Natural killer cell (primary cell): ENCODE measurements around the gene TIMM10B. TPM values are rescaled to one million over a fixed set of nuclear protein-coding genes. Genes with fewer than 3 reads are reported as not detected.

Experiments used
- ATAC-seq, 3 donors: fragments of 150-1000 bp in 2 of 3; fragments of 200-7000 bp in 1 of 3; cut with Tn5 transposase; 1 replicate in 1 of 3; 2 replicates in 2 of 3; pipeline ENCODE4 v1.10.0; 2021; ENCODE audit warnings: mild to moderate bottlenecking in 2 of 3, moderate library complexity in 2 of 3
- DNase-seq, 2 donors: peaks; one replicate each; pipeline versions ENCODE4 v3.0.0 to v3.0.0-alpha.2; 2013 to 2021; ENCODE audit warnings: mixed read lengths in 1 of 2
- H3K27ac ChIP-seq: one replicate; pipeline ENCODE4 v1.5.1; 2013; ENCODE audit warnings: mild to moderate bottlenecking, low read length
- H3K27me3 ChIP-seq: one replicate; pipeline ENCODE4 v1.6.1; 2013; ENCODE audit warnings: low read length; ENCODE audit not compliant: control insufficient read depth, insufficient read depth
- H3K36me3 ChIP-seq: one replicate; pipeline ENCODE4 v1.6.1; 2013; ENCODE audit warnings: low read length; ENCODE audit not compliant: control insufficient read depth, insufficient read depth
- H3K4me1 ChIP-seq: one replicate; pipeline ENCODE4 v1.6.1; 2013; ENCODE audit warnings: low read length; ENCODE audit not compliant: control insufficient read depth, insufficient read depth
- H3K4me3 ChIP-seq: one replicate; pipeline ENCODE4 v1.5.1; 2013; ENCODE audit warnings: low read length
- H3K9me3 ChIP-seq: one replicate; pipeline ENCODE4 v1.6.1; 2013; ENCODE audit warnings: low read length; ENCODE audit not compliant: control insufficient read depth, insufficient read depth
- H3K27ac Mint-ChIP-seq, 2 donors: one replicate each; pipeline ENCODE4 v1.8.0; 2022; ENCODE audit warnings: mild to moderate bottlenecking in 2 of 2, mixed read lengths in 2 of 2, moderate library complexity in 1 of 2
- H3K27me3 Mint-ChIP-seq, 2 donors: one replicate each; pipeline ENCODE4 v1.8.0; 2022; ENCODE audit warnings: low read depth in 2 of 2, mixed read lengths in 2 of 2
- H3K36me3 Mint-ChIP-seq: one replicate; pipeline ENCODE4 v1.8.0; 2022; ENCODE audit warnings: mixed read lengths
- H3K4me1 Mint-ChIP-seq, 2 donors: one replicate each; pipeline ENCODE4 v1.8.0; 2022; ENCODE audit warnings: mixed read lengths in 2 of 2
- H3K4me3 Mint-ChIP-seq: one replicate; pipeline ENCODE4 v1.8.0; 2022; ENCODE audit warnings: mild to moderate bottlenecking, moderate library complexity, mixed read lengths
- H3K9me3 Mint-ChIP-seq, 2 donors: one replicate each; pipeline ENCODE4 v1.8.0; 2022; ENCODE audit warnings: mixed read lengths in 2 of 2
- CTCF ChIP-seq: fragments of 200-600 bp; IDR thresholded peaks from one replicate; pipeline ENCODE4 v1.8.0; 2022; ENCODE audit warnings: antibody characterized with exemption
- WGBS: methylation state at CpG from one replicate; pipeline ENCODE4 v1.1.7; 2013; ENCODE audit warnings: missing lambda C conversion rate; ENCODE audit not compliant: insufficient coverage; 5-methylcytosine and 5-hydroxymethylcytosine counted together
- intact Hi-C: fragments of 100-400 bp; cut with micrococcal nuclease; formaldehyde crosslinking; loops from one replicate; pipeline ENCODE4 v1.14.2; 2022
- total RNA-seq, 4 donors: library from RNA; stranded (reverse); fragments of 120-200 nt in 1 of 4; gene quantifications; one replicate each; pipeline versions ENCODE4 v1.2.3 to v1.2.4, GENCODE V29; 2013 to 2022

TIMM10B gene
- total RNA-seq, 3 donors from 2014 or later (not counting 1 experiment from before 2014, with no cell fraction given), result 69.6 to 92.8 (median 71.4) TPM

DNA sequence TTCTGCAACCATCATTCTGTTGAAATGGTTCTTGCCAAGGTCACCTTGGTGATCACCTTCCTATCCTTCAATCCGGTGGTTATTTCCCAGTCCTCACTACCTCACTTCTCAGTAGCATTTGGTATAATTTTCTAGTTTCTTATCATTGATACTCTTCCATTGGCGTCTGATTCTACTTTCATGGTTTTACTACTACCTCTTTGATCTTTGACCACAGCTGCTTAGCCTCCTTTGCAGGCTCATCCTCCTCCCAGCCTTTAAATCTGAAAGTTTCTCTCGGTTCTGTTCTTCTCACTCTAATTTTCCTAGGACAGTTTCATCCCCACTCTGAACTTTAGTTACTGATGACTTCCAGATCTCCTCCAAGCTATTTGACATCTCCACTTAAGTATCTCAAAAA is 5.0 kb downstream of the TIMM10B start:
- no peaks in the 10 kb centered on the region for H3K27me3 Mint-ChIP-seq
- no peak for ATAC-seq
- Histone ChIP-seq H3K4me3 (no peak overlapping the region), H3K27me3 (no peaks in the 10 kb centered on the region), H3K36me3 (peaks cover 45% of the 10 kb centered on the region), H3K27ac (no peak overlapping the region), H3K9me3 (no peaks in the 10 kb centered on the region), H3K4me1 (peaks cover 12% of the 10 kb centered on the region)
- H3K36me3 Mint-ChIP-seq, result no peaks in the 10 kb centered on the region
- DNase-seq, result no peak
- H3K4me1 Mint-ChIP-seq, result peaks cover 15 to 31% of the 10 kb centered on the region in 2 donors
- WGBS, result 86% methylated on average over 3 of the region's 3 CpGs
- no peak overlapping the region for H3K27ac Mint-ChIP-seq
- no peaks in the 10 kb centered on the region for H3K9me3 Mint-ChIP-seq
- TF ChIP-seq CTCF, result no peak
- intact Hi-C loops, result no loop called here
- no peak overlapping the region for H3K4me3 Mint-ChIP-seq

DNA sequence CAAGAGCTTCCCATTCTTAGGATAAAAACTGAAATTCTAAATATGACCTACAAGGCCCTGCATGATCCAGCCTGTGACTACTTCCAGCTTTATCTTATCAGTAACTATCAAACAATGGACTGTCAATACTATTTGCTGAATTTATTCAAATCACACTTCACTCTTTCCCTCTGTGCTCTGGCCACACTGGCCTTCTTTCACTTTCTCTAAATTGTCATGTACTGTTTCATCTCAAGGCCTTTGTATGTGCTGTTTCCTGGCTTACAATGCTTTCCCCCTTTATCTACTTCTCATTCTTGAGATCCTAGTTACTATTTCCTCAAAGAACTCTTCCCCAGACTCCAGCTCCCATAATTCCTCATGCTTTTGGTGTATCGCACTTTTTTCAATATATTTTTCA is 5.6 kb downstream of the TIMM10B start:
- Mint-ChIP-seq H3K36me3 (no peaks in the 10 kb centered on the region), H3K27me3 (no peaks in the 10 kb centered on the region), H3K4me3 (no peak overlapping the region), H3K4me1 (peaks cover 14 to 30% of the 10 kb centered on the region in 2 donors), H3K27ac (no peak overlapping the region), H3K9me3 (no peaks in the 10 kb centered on the region)
- no peak for TF ChIP-seq CTCF
- Histone ChIP-seq H3K27ac (no peak overlapping the region), H3K9me3 (no peaks in the 10 kb centered on the region), H3K36me3 (peaks cover 45% of the 10 kb centered on the region), H3K4me1 (peaks cover 9% of the 10 kb centered on the region), H3K27me3 (no peaks in the 10 kb centered on the region), H3K4me3 (no peak overlapping the region)
- no peak for DNase-seq
- intact Hi-C loops, result no loop called here
- no CpG with 5 or more reads among the region's 1 CpG for whole genome bisulfite sequencing
- no peak for ATAC-seq

DNA sequence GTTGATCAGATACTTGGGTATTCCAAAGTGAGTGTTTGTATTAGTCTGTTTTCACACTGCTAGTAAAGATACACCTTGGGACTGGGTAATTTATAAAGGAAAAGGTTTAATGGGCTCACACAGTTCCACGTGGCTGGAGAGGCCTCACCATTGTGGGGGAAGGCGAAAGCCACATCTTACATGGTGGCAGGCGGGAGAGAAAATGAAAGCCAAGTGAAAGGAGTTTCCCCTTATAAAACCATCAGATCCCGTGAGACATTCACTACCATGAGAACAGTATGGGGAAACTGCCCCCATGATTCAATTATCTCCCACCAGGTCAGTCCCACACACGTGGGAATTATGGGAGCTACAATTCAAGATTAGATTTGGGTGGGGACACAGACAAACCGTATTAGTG is 7.0 kb downstream of the TIMM10B start:
- H3K36me3 Mint-ChIP-seq, result no peaks in the 10 kb centered on the region
- DNase-seq (no peak), ATAC-seq (peak in 1 of 3 donors; percentile 47)
- peak overlapping the region in 1 of 2 donors; percentile 59 for H3K27ac Mint-ChIP-seq
- no peaks in the 10 kb centered on the region for H3K9me3 Mint-ChIP-seq
- no peak for TF ChIP-seq CTCF
- peaks cover 44% of the 10 kb centered on the region for H3K36me3 ChIP-seq
- intact Hi-C loops, result no loop called here
- no peaks in the 10 kb centered on the region for H3K27me3 ChIP-seq
- no peak overlapping the region for H3K4me3 ChIP-seq
- no peaks in the 10 kb centered on the region for H3K4me1 ChIP-seq
- H3K4me3 Mint-ChIP-seq, result no peak overlapping the region
- 92% methylated on average over 4 of the region's 6 CpGs for WGBS
- H3K4me1 Mint-ChIP-seq, result peaks cover 8 to 20% of the 10 kb centered on the region in 2 donors
- no peaks in the 10 kb centered on the region for H3K27me3 Mint-ChIP-seq
- no peak overlapping the region for H3K27ac ChIP-seq
- no peaks in the 10 kb centered on the region for H3K9me3 ChIP-seq

DNA sequence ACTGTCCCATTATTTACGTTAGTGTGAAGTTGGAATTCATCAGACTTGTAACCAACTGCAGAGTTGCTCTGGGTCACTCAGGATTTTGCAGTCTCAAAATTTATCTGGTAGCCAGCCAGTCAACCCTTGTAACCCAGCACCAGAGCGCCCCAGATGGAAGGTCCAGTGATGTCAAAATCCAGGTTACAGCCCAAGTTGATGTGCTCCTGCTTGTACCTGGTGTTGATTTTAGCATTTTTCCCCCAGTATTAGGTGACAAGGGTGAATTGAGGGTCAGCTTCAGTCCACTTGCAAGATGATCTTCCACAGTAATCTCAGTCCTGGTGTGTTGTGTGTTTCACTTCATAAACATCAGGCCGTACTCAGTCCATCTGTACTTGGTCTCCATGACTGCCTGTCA is 7.5 kb downstream of the TIMM10B start:
- WGBS, result 99% methylated on average over 3 of the region's 3 CpGs
- intact Hi-C loops, result no loop called here
- no peak for TF ChIP-seq CTCF
- Mint-ChIP-seq H3K9me3 (no peaks in the 10 kb centered on the region), H3K36me3 (no peaks in the 10 kb centered on the region), H3K4me1 (peaks cover 7 to 16% of the 10 kb centered on the region in 2 donors), H3K27ac (peak overlapping the region in 1 of 2 donors; percentile 59), H3K27me3 (no peaks in the 10 kb centered on the region), H3K4me3 (no peak overlapping the region)
- DNase-seq (no peak), ATAC-seq (no peak)
- Histone ChIP-seq H3K27ac (no peak overlapping the region), H3K36me3 (peaks cover 41% of the 10 kb centered on the region), H3K9me3 (no peaks in the 10 kb centered on the region), H3K4me3 (no peak overlapping the region), H3K4me1 (no peaks in the 10 kb centered on the region), H3K27me3 (no peaks in the 10 kb centered on the region)
